HG03196 (cell line): ENCODE data around the gene LMO2.

Experiments used
- ATAC-seq: cut with Tn5 transposase; IDR thresholded peaks from one replicate; pipeline ENCODE4 v1.9.1; 2021; ENCODE audit not compliant: unreplicated experiment

The LMO2 gene

DNA sequence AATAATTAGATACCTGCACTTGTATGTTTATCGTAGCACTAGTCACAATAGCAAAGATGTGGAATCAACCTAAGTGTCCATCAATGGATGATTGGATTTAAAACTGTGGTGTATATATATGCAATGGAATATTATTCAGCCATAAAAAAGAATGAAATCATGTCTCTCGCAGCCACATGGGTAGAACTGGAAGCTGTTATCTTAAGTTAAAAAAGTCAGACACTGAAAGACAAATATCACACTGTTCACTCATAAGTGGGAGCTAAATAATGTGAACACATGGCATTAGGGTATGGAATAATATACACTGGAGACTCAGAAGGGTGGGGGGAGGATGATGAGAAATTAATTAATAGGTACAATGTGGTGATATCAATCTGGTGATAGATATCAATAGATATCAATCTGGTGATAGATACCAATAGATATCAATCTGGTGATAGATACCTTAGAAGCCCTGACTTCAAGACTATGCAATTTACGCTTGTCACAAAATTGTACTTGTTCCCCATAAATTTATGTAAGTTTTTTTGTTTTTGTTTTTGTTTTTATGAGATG, 2.0 kb downstream of the LMO2 start:
- no peak for ATAC-seq

DNA sequence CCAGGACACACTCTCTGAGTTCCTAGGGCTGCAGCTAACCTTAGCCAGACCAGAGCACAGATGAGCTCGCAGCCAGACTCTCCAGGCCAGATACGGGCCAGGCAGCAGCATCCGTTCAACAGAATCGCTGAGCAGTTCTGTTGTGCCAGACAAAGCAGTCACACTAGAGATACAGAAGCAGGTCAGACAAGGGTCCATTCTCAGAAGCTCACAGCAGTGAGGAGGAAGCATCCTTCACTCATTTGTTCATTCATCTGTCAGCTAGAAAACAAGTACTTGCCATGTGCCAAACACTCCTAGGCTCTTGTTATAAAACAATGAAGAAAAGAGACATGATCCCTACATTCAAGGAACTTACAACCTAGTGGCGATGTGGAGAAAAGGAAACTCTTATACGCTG, 2.6 kb downstream of the LMO2 start:
- ATAC-seq = no peak

DNA sequence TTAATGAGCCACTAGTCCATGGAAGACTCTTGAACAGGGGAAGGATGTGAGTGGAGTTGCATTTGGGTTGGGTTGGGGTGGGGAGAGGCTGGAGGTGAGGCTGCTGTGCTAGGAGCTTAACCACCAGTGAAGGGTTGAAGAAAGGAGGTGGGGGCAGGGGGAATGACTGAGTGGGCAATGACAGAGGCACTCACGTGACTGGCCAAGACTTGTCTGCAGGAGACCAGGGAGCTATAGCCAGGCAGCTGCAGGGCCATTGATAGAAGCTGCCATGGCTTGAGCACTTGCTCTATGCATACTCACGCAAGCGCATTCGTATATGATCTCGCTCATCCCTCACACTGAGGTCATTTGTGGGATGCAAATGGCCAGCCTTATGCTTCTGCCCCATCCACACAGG, 4.0 kb downstream of the LMO2 start:
- no peak for ATAC-seq

DNA sequence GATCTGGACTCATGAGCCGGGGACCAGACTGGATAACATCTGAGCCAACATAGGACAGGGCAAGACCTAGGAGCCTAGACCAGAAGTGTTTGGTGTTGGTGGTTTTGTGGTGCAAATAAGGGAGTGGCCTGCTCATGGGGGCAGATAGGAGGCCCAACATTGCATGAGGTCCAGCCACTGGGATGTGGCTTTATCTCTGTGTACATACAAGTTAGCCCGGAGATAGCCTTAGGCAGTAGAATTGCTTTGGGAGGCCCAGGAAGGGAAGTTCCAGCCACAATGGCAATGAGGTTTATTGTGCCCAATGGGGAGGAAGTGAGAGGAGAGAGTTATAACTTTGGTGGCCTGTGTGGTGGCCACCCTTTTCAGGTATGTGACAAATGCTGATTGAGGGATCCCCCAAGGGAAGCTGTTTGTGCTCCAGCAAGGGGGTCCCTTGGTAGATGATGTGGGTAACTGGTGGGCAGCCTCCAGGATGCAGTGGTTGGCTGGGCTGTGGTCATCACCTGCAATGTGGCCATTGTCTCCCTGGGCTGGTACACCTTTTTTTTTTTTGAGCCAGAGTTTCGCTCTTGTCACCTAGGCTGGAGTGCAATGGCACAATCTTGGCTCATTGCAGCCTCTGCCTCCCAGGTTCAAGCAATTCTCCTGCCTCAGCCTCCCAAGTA, 6.4 kb downstream of the LMO2 start:
- no peak for ATAC-seq

DNA sequence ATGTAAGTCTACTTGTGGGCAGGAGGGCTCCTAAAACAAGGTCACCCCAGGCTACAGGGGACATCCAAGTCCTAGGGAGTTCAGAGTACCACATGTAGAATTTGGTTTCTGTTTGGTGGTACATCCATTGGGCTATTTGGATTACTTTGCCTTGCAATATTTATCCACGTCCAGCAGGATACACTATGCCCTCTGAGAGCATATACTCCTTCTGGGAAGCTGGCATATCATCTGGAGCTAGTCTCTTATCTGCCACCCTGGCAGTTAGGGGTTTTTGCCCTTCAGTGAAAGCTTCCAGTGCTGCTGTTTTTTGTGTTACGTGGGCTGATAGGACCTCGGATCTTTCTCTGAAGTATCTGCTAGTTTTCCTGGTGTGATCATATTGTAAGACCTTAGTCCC, 7.3 kb downstream of the LMO2 start:
- ATAC-seq = no peak

DNA sequence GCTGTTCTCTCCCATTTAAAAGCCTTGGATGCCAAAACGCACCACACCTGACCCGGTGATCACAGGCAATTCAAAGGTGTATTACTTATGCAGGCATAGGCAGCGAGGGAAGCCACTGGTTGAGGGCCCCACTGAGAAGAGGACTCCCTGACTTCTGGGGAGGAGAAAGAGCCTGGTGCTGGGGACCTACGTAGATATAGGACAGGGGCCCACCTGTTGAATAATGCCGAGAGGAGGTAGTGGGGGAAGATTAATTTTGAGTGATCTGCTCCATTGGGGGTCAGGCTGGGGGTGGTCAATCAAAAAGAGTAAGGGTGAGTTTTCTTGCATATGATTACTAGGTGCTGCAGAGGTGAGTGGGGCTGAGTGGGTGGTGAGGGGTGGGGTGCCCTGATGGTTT, 7.8 kb downstream of the LMO2 start:
- ATAC-seq = no peak

DNA sequence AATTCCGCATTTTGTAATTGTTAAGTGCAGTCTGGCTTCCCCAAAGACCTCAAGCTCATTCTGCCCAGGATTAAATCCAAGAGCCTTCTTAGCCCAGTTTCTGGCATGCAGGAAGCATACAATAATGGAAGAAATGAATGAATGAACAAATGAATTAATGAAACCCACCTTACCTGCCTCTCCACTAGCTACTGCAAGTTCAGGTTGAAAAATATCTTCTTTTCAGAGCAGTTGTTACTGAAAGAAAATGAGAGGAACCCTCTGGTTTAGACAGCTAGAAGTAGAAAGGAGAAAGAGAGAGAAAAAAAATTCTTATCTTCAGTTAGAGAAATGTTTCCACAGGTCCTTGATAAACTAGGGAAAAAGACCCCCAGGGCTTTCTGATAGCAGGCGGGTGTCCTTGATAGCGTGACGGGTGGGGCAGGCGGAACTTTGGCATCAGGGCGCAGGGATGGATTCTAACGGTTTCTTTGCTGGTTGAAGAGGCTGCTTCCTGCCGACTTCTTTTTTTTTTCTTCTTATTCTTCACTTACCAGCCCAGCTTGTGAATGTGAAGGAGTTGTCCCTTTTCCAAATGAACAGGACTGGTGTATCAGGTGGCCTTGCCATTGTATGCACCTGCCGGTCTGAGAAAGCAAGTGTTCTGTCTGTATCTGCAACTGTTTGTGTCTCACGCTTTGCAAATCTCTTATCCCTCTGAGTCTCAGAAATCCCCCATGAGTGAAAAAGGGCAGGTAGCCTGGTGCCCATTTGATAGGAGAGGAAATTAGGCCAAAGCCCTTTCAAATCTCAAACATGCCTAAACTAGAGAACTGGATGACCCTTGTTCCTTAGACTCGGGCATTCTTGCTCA, 10.0 kb downstream of the LMO2 start:
- no peak for ATAC-seq

DNA sequence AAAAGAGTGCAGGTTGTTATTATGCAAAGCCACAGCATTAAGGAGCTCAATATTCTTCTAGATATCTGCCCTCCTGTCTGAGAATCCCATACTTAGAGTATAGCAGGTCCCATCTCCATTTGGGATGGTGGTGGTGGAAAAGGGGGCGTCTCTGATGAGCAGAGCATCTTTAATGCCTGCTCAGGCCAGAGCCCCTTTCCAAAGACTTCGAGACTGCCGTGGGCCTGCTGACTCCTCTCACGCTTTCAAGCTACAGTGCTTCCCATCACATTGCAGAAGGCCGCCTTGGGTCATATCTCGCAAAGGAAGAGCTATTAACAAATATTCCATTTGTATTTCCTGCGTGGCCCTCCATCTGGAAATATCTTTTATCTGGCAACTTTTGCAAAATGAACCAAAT, 10.9 kb downstream of the LMO2 start:
- no peak for ATAC-seq

DNA sequence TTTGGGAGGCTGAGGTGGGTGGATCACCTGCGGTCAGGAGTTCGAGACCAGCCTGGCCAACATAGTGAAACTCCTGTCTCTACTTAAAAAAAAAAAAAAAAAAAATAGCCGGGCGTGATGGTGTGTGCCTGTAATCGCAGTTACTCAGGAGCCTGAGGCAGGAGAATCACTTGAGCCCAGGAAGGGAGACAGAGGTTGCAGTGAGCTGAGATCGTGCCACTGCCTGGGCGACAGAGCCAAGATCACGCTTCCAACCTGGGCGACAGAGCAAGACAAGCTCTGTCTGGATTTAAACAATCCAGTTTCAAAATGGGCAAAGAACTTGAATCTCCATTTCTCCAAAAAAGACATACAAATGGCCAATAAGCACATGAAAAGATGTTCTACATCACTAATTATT, 12.5 kb downstream of the LMO2 start:
- ATAC-seq = no peak

DNA sequence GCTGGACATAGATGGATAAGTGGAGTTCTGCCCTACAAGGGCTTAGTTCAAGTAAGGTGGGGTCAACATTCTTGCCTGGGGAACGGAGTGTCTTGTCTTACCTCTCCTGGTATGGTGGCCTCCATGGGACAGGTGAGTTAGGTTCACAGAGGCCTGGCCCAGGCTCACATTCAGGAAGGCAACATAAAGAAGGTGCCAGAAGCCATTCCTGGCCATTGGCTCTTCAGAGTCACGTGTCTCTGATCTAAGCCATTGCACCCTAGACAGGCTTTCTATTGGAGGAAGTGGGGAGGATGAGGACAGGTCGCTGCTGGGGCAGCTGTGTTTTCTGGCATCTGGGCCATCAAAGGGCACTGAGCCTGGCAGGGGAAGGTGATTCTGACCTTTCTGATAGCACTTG, 14.8 kb downstream of the LMO2 start:
- no peak for ATAC-seq

DNA sequence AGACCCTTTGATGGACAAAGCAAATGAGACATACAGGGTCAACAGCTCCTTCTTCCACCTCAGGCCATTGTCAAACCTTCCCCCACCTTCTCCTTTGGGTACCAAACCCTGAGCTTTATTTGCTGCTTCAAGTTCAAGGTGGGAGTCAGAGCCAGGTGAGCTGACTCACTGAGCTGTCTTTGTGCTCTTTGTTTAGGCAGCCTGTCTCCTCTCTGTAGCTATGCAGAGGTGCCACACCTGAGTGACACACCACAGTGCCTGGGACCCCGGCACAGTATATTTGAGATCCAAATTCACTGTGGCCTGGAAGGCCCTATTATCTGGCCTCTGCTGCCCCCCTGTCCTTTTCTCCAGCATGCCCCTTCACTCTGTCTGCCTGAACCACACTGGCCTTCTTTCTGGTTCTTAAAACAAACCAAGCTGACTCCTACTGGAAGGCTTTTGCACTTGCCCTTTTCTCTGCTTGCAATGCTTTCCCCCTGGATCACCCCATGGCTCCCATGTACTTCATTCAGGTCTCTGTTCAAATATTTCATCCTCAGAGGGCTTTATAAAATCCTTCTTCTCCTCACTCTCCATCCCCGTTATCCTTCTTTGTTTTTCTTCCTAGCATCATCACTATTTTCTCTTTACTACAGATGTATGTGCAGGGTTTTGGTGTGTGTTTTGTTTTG, 16.1 kb downstream of the LMO2 start:
- ATAC-seq = no peak

DNA sequence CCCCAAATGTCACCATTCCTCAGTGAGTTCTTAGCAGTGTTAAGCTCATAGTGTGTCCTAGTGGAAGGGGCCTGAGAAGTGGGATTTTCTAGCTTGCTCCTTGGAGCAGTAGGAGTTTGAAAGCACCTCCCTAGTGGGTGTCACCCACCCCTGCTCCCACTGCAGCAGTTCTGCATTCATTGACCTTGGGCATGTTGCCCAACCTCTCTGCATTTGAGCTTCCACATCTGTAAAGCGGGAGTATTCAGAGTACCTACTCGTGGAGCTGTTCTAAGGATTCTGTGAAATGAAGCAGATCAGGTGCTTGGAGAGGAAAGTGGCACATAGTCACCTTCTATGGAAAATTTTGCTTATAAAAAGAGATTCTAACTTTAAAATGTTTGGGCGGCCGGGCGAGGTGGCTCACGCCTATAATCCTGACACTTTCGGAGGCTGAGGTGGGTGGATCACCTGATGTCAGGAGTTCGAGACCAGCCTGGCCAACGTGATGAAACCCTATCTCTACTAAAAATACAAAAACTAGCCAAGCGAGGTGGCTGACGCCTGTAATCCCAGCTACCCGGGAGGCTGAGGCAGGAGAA, 16.9 kb downstream of the LMO2 start:
- no peak for ATAC-seq

DNA sequence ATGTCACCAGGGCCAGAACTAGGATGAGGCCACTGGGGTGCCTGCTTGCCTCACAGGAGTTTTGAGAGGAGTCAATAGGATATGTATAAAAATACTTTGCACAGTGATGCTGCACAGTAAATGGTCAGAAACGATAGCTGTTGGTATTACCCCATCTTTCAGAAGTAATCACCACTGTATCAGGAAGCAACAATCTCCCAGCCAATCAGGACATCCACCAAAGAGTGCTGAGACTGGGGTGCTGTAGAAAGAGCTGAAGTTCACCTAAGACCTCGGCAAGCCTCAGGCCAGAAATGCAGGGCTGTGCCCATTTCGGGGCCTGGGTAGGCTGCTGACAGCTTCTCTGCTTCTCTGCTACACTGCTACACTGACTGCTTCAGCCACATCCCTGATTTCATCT, 17.4 kb downstream of the LMO2 start:
- no peak for ATAC-seq

DNA sequence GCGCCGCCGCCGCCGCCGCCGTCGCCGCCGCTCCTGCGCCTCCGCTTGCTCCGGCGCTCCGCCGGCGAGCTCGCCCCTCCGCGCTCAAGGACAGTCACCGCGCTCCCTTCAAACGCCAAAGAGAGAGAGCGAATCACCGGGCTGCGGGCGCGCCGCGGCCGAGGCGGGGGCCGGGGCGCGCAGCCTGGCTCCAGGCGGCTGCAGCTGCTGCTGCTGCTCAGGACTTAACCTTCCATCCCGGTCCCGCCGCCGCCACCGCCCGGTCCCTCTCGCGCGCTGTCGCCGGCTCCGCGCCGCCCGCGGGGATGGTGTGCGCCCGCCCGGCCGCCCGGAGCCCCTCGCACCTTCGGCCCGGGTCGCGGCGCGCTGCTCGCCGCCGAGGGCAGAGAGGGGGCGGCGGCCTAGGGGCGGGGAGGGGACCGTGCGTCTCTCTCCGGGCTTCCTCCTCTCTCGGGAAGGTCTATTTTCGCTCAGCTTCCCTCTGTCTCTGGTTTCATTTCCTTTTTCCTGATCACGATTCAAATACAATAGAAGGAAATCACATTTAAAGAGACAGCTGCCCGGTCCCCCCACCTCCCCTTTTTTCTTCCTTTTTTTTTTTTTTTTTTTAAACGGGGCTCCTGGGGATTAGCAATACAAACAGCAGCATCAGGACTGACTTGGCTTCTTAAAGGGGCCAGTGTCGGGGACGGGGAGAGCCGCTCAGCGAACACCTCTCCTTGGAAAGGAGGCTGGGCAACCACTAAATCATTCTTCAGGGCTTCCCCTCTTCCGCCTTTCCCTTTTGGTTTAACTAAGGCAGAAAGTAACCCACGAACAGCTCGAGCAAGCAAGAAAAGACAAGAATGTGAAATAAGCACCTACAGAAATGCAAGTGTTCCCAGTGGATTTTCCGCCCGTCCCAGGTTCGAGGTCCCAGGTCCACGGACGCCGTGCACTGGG, 22.1 kb downstream of the LMO2 start:
- no peak for ATAC-seq

DNA sequence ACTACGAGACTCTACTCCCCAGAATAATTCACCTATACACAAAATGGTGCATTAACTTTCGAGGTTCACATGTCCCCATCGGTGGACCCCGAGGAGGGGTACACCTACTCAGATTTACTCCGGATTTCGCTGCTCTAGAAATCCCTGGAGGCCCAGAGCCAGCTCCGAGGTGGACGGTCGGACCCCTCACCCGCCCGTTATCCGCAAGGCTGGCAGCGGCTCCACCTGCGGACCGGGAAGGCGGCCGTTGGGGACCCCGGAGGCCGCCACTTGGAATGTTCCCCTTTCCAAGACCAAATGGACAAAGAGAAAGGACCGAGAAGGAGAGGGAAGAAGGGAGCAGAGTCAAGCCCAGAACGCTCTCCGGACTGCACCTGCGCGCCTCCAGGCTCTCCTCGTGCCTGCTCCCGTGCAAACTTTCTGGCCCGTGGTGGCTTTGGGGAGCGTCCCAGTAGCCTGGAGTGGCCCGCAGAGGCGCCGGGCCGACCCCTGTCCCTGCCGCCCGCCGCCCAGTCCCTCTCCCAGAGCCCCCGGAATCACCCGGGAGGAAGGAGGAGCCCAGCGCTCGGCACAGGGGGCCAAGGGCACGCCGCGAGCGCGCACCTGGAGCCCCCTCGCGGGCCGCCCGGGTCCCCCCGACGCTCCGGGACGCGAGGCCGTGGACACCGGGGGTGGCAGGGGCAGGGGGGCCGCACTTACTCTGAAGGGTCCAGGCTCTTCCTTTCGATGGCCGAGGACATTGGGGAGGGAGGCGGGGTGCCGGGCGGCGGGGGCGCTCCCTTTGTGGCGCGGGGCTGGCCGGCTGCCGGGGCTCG, 23.0 kb downstream of the LMO2 start:
- ATAC-seq = no peak

DNA sequence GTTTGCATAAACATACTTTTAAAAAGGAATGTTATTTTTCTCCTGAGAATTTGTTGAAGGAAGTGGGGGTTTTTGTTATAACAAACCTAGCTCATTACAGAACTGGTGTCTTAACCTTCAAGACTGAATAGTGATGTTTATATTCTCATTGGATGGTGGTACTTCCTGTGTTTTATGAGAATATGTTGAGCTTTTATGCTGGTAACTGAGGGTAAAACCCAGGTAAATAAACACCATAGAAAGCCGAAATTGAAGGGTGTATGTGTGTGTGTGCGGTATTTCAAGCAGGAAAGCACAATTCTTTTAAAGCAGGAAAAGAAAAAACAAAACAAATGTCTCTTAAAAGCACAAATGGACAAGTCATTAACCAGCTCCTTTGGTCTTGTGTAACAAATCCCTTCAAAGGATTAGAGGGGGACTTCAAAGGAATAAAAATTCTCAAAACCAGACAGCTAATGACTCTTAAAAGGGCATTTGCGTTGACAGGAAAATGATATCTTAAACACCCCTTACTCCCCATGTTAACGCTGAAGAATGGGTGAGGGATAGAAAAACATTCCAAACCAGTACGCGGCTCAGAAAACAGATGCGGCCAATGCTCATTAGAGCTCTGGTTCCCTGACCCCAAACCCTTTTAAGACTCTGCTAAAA, 23.8 kb downstream of the LMO2 start:
- ATAC-seq = no peak

DNA sequence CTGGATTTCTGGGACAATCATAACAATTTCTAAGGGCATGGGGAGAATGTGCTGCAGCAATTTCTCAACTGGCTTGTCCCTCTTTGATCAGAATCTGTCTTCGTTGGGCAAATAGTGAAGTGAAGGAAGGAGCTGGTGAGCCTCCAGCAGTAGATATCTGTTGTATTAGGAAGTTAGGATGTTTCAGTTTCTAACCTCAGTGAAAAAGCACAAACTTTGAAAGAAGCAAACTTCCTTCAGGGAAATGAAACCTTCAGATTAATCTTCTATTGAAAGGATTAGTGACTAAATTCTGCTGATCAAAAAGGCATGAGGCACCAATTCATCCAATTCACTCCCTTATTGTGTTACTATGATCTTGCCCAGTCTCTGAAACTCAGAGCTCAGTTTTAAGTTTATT, 24.3 kb downstream of the LMO2 start:
- no peak for ATAC-seq

DNA sequence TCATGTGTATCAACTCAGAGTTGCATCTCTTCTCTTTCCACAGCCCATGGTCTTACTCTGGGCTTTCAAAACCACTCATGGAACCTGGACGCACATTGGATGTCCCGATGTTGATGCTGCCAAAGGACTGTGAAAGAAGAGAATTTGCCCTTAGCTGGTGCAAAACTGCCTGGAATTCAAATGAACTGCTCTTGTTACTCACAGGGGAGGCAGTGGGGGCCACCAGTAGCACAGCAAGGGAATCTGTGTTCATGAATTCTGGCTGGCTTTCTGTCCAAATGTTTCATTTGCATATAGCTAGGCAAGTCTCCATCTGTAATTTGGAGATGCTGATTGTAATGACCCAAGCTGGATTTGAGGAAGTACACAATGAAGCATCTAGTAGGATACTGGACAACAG, 24.9 kb downstream of the LMO2 start:
- ATAC-seq = no peak

DNA sequence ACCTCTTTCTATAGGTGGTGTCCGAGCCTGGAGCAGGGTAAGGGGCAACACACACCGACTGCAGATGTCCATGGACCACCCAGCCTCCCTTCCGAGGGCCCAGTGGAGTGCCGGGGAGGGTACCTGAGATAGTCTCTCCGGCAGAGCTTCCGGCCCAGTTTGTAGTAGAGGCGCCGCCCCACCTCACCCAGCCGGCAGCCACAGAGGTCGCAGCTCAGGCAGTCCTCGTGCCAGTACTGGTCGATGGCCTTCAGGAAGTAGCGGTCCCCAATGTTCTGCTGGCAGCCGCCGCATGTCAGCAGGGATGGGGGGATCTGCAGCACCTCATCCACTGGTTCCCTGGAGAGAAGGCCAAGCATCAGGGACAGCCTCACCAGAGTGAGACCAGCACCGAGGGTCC, 27.4 kb downstream of the LMO2 start:
- no peak for ATAC-seq
